Dedifferentiated amniotic fluid mesenchymal stem cell (primary cell): ENCODE data around the gene CLSTN3.
A peak's percentile ranks its signal among the peaks of the same experiment; 100 is the strongest.

Experiments used
- DNase-seq: peaks from one replicate; pipeline ENCODE4 v3.0.0-alpha.2; 2016; ENCODE audit errors: extremely low spot score

The CLSTN3 gene

GRCh38 chr12:7188562-7189397, 58.6 kb downstream of the CLSTN3 start:
- DNase-seq = peak; percentile 43

GRCh38 chr12:7189398-7190267, 59.5 kb downstream of the CLSTN3 start, which contains the start of gene PEX5:
TSS of gene PEX5 (plus strand) at chr12:7189686. CDS start at chr12:7190378, 692 bp downstream.
- peak; percentile 75 for DNase-seq

DNA sequence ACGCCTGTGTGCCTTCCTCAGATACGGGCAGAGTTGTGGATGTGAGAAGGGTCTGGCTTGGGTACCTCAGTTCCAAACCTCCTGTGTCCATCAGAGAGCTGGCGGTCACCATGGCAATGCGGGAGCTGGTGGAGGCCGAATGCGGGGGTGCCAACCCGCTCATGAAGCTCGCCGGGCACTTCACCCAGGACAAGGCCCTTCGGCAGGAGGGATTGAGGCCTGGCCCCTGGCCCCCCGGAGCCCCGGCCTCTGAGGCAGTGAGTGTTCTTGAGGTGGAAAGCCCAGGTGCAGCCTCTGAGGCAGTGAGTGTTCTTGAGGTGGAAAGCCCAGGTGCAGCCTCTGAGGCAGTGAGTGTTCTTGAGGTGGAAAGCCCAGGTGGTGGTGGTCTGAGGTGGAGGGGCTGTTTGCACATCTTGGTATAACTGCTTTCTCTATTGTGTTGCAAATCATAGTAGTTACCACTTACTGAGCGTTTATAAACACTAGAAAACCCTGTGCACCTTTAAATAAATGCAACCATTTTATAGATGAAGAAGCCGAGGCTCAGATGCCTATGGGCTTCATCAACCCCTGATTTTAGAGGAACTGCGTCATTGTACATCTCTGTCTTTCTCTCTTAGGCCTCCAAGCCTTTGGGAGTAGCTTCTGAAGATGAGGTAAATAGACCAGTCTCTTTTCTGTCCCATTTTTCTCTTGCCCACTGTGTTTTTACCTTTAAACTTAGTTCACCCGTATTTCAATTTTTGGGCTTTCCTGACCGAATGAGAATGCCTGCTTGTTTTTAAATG, 60.3 kb downstream of the CLSTN3 start:
- no peak for DNase-seq

GRCh38 chr12:7193674-7194073, 63.5 kb downstream of the CLSTN3 start:
- DNase-seq = no peak

- no peak for DNase-seq
These were observed 67.7 kb downstream of the CLSTN3 start for GRCh38 chr12:7197841-7198240.

DNA sequence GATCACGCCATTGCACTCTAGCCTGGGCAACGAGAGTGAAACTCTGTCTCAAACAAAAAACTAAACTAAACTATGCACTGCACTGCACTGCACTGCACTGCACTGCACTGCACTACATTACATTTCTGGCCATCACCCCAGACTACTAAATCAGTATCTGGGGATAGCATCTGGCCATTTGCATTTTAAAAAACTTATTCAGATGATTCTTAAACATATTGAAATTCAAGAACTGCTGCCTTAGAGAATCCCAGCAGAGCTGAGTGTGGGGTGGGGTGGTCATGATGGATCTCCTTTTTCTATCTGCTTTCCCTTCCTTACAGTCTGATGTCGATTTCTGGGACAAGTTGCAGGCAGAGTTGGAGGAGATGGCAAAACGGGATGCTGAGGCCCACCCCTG, 72.9 kb downstream of the CLSTN3 start:
- no peak for DNase-seq

GRCh38 chr12:7205091-7205490, 74.9 kb downstream of the CLSTN3 start:
- no peak for DNase-seq

GRCh38 chr12:7206691-7207090, 76.5 kb downstream of the CLSTN3 start:
- no peak for DNase-seq

DNA sequence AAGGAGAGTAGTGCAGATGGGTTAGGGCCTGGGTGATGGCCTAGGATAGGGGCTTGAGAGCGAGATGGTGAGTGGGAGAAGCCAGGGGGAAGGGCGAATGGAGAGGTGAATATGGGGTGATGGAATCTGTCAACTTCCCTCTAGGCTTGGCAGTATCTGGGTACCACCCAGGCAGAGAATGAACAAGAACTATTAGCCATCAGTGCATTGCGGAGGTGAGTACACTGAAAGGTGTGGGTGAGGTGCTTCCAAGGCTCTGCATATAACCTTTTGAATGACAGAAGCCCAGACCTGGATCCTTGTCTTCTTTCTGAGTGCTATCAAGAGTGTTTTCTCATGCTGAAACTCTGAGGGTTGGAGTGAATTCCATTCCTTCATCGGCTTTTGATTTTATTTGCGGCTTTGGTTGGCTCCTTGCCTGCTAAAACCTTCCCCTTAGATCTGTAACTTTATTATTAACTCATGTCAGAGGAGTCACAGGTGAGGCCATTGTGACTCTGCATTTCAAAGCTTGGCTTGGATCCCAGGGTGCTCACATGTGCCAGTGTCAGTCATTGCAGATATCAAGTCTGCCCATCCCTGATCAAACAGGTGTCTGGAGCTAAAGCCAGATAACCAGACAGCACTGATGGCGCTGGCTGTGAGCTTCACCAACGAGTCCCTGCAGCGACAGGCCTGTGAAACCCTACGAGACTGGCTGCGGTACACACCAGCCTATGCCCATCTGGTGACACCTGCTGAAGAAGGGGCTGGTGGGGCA, 77.9 kb downstream of the CLSTN3 start:
- no peak for DNase-seq
